ENCODE results near the gene PPP1R10. TPM values are rescaled to one million over a fixed set of nuclear protein-coding genes. Genes with fewer than 3 reads are reported as not detected.
"Not testable (repeated sequence)": the region's sequence is repeated elsewhere in the genome, so short reads cannot be mapped to it uniquely, and the experiment has no call there.

Gene PPP1R10
- 18.8 TPM for total RNA-seq

DNA sequence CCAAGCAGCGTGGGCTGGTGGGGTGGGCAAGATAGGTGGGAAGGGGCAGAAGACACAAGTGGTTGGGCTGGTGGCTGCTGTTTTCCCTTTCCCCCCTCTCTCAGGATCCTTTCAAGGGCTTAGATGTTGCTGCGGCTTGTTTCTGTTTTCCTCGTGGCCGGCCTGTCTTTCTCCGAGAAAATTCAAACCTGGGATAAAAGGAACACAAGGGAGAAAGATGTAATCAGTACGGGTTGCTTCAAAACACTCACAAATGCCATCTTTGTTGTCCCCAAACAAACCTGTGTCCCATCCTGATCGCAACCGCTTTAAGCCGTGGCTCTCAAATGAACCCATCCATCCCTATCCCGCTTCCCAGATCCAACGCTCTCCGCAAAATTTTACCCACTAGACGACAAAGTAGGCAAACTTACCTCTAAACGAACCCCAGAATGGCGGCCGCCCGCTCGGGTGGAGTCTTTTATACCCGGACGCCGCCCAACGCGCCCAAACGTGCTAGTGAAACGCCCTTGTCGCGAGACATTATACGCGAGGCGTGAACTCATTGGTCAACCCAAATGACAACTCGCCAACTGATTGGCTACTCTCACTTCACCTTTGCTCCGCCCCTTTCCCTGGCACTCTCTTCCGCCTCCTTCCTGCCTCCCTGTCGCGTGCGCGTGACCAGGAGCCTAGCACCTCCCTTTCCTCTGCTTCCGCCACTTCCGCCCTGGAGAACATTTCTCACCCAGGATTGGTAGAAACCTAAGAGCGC is at the start of gene PPP1R10:
Gene PPP1R10 (minus strand): TSS at position 433 of the 754 bp plus-strand sequence. CDS start 7,299 bp downstream, outside the sequence.
- peak; percentile 100 for DNase-seq

- not testable (repeated sequence) for DNase-seq
Observed at GRCh38 chr6:30666300-30666699, 49.3 kb upstream of the PPP1R10 start.

GRCh38 chr6:30664994-30665767 is 48.1 kb upstream of the PPP1R10 start:
- no peak for DNase-seq

DNA sequence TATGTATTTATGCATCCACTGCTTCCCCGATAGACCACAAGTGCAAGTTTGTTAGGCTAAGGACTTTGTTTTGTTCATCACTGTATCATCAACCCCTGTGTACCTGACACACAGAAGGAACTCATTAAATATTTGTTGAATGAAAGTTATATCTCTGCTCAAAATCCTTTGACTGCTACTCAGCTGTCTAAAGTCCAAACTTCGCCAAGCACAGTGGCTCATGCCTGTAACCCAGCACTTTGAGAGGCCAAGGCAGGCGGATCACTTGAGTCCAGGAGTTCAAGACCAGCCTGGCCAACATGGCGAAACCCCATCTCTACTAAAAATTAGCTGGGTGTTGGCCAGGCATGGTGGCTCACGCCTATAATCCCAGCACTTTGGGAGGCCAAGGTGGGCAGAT is 40.9 kb upstream of the PPP1R10 start:
- not testable (repeated sequence) for DNase-seq

DNA sequence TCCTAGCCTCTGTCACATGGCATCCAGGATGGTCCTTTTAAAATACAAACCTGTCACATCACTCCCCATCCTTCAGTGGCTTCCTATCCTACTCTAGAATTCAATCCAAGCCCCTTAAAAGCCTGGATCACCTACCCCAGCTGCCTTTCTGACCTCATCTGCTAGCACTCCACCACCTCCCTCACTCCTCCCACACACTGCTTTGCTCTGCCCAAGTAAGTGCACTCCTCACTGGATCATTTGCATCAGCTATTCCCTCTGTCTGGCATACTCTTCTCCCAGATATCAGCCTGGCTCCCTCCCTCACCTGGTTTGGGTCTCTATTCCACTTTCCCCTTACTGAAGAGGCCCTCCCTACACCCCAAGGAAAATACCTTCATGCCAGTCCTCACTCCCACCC is 40.4 kb upstream of the PPP1R10 start:
- DNase-seq, result no peak

DNA sequence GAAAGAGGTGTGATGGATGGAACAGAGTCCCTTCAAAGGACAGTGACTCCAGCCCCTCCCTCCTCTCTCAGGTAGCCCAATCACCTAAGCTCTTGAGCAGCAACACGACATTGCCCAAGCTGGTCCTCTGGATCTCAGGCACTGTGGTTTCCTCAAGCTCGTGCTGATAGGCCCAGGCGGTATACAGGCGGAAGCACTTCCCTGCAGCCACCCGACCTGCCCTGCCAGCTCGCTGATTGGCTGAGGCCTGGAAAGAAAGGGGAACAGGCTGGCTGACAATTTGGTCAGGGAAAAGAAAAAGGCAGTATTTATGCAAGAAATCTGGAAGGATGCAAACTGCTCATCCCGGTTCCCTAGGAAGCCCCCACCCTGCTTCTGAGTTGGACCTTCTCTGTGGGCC is 39.5 kb upstream of the PPP1R10 start:
- no peak for DNase-seq

DNA sequence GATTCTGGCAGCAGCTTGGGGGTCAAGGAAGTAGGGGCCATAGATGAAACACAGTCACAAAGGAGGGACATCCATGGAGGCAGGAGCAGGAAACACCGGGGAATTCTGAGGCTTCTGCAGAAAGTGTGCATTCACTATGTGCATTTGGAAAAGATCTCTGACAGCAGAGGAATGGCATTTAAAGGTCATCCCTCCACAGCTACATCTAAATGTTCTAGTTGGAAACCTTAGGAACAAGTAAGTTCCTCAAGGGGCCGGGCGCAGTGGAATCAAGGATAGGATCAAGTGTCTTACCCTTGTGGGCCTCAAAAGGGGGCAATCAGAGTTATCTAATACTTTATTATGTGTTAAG is 38.7 kb upstream of the PPP1R10 start:
- DNase-seq, result no peak

DNA sequence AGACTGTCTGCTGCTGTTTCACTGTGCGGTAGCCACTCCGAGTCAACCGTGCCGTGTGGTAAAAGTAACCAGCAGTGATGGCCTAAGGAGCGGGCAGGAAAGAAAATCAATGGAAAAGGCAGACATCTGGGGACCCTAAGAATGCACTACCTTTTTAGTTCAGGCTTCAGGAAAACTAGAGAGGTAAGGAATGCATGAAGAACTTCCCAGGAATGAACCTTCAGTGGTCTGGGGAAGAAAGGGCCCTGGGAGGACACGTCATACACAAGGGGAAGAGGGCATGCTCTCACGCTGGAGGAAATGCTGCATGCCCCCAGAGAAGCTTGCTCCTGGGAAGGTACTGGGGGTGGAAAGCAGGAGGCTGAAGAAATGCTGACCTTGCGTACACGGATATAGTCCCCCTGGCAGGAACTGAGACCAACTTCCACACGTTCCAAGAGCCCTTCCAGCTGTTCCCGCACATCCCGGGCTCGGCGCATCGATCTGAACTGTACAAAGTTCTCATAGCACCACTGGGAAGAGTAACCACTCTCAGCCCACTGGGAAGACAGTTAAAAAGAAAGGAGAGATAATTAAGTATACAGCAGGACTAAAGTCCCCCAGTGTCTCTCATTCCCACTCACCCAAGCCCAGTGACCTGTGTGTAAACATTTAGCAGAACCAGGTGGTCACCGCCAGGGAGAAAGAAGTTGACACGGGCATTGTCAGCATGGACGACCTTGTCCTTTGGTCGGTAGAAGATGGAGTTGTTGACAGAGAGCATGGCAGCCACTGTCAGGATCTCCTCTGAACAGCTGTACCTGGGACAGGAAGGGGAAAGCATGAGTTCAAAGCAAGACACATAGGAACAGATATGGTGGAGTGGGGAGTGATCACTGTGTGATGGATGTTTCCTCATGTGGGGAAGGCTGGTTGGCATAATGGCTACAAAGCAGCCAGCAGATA is 38.0 kb upstream of the PPP1R10 start:
- DNase-seq, result no peak

- DNase-seq, result no peak
Observed at GRCh38 chr6:30651143-30651542, 34.1 kb upstream of the PPP1R10 start.

DNA sequence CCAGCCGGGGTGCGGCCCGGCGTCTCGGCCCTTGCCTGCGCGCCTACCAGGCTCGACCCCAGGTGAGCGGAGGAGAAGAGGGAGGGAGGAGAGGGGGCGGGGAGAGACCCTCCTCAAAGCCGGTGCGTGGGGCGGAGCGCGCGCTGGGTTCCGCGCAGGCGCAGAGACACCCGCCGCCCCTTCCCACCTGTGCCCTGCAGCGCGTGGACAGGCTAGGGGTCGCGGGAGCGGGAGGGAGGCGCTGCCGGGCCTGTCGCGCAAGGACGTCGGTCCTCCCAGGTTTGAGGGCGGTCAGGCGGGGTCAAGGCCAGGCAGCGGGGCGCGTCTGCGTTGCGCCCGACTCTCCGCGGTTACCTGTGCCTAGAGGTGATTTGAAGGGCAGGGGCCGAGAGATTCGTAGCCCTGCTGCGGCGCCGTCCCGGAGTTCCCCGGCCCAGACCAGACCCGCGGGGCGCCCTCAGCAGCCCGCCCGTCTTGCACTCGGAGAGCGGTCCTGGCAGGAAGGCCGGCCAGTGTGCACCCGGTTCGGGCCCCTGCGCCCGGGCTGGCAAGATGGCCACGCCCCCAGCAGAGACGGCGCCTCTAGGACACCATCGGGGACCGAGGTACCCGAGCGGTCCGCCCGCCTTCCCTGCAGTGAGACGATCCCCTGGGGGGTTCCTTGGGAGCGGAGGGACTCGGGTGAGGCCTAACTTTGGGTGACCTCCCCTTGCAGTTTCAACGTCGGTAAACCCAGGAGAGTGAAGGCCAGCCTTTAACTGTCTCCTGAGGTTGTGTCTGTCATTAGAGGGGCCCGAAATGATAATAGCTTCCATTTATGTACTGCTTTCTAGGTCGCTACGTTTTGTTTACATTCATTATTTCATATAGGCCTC is 30.4 kb upstream of the PPP1R10 start:
- peak; percentile 88 for DNase-seq

GRCh38 chr6:30646450-30647241 is 29.6 kb upstream of the PPP1R10 start, which contains the start of gene C6orf136:
TSS of gene C6orf136 (plus strand) at chr6:30647133. CDS start at chr6:30647232, 99 bp downstream.
- DNase-seq, result peak; percentile 98

DNA sequence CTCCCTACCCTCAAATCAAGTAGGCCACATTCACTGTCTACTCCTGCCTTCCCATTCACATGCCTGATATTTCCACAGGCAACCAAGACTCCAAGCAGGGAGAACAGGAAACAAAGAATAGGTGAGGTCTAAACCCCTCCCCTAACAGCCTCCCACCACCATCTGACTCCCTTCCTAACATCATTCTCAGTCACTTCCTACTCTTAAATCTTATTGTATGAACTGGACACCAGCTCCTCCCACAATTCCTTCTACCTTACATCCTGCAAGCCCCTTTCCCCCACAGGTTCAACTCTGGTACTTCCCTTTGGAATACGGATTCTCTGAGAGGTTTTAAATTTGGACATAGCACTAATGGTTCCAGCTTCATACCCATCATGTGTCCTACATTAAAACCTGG is 28.9 kb upstream of the PPP1R10 start:
- DNase-seq, result no peak

GRCh38 chr6:30644769-30645168 is 27.7 kb upstream of the PPP1R10 start:
- no peak for DNase-seq

DNA sequence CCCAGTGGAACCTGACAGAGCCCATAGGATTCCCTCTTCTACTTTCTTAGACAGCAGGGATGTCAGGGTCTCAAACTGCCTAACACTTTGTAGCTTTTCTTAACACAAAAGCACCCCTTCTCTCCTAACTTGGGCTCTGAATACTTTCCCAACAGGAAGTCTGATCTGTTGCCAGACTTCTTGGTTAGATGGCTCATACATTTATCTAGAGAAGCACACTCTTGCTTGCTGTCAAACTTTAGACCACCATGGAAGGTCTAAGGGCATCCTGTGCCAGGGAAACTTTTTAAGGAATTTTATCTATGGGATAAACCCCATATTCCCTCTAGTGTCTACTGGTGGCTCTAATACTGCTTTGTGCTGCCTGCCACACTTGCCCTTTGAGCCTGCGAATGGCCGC is 26.6 kb upstream of the PPP1R10 start:
- no peak for DNase-seq

GRCh38 chr6:30641048-30641447 is 24.0 kb upstream of the PPP1R10 start:
- no peak for DNase-seq

DNA sequence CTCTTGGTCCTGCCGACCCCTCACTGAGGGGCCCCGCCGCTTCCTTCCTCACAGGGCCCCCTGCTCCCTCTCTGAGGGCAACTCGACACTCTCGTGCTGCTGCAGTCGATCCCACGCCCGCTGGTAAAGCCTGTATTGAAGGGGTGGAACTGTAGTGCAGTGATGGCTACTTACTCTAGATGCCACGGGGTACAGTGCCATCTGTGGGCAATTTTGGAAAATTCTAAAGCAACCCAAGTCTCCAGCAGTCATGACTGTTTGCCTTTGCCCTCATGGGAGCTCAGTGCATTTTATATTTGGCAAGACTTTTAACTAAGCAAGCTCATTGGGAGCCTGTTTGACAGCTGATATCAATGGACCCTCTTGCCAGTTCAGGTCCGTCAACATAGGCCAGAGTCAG is 23.4 kb upstream of the PPP1R10 start:
- no peak for DNase-seq

- DNase-seq, result no peak
Observed at GRCh38 chr6:30635834-30636233, 18.8 kb upstream of the PPP1R10 start.

DNA sequence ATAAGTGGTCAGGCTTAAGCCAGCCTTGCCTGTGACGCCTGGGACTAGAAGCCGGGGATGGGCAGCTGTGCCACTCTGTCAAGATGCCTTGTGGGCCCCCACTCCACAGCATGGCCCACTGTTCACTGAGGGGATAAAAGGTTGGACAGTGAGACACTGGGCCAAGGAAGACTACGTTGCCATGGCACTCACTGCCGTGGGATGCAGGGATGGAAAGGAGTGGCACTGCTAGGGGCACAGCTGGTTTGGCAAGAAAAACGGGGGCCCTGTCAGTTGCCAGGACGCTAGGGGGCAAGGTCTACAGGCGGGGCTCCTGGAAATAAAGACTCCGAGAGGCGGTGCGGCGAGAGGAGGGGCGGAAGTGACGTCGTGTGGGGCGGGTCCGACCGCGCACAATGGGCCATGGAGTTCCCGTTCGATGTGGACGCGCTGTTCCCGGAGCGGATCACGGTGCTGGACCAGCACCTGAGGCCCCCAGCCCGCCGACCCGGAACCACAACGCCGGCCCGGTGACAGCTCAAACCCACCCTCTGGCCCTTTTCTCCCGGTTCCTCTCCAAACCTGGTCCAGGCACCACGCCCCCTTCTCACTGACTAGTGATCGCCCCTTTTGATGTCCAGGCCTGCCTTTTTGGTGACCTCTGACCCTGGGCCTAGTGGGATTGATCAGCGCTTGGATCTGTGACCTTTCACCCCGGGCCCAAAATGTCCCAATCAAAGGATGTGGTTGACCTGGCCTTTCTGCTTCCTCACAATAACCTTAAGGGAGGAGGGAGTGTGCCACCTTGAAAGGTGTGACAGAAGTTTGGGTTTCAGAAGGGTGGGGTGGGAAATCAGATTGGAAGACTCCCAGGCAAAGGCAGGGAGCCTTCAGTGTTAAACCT is 9.7 kb upstream of the PPP1R10 start, which contains the start of gene ATAT1:
Gene ATAT1 (plus strand): TSS at position 391 of the 883 bp plus-strand sequence.
- DNase-seq, result peak; percentile 96

- DNase-seq, result no peak
Observed at GRCh38 chr6:30625511-30625910, 8.5 kb upstream of the PPP1R10 start.
